SJCRH30 (cell line): ENCODE results near the gene CDH4. TPM values are rescaled to one million over a fixed set of nuclear protein-coding genes. Genes with fewer than 3 reads are reported as not detected.

Experiments
- DNase-seq, 2 experiments: peaks; one replicate each; pipeline ENCODE4 v3.0.0-alpha.2; 2015 to 2020
- H3K27ac ChIP-seq: fragments of 250-450 bp; sonication (Bioruptor Pico); 2 replicates; pipeline ENCODE4 v1.5.1; 2020; ENCODE audit warnings: mild to moderate bottlenecking, moderate library complexity
- H3K27me3 ChIP-seq: fragments of 250-450 bp; sonication (Bioruptor Pico); 2 replicates; pipeline ENCODE4 v1.5.1; 2020; ENCODE audit warnings: mild to moderate bottlenecking, moderate library complexity
- H3K36me3 ChIP-seq: fragments of 250-450 bp; sonication (Bioruptor Pico); 2 replicates; pipeline ENCODE4 v1.5.1; 2020; ENCODE audit warnings: mild to moderate bottlenecking, moderate library complexity
- H3K4me1 ChIP-seq: fragments of 250-450 bp; sonication (Bioruptor Pico); 2 replicates; pipeline ENCODE4 v1.5.1; 2020; ENCODE audit warnings: mild to moderate bottlenecking, moderate library complexity
- H3K4me3 ChIP-seq: fragments of 250-450 bp; sonication (Bioruptor Pico); 2 replicates; pipeline ENCODE4 v1.5.1; 2020; ENCODE audit warnings: mild to moderate bottlenecking, moderate library complexity
- H3K9me3 ChIP-seq: fragments of 250-450 bp; sonication (Bioruptor Pico); replicated peaks from 2 replicates; pipeline ENCODE4 v1.5.1; 2020; ENCODE audit warnings: mild to moderate bottlenecking, moderate library complexity
- total RNA-seq: library from RNA; depleted of rRNA; stranded (reverse); fragments of >200 nt; shearing (Covaris generic); gene quantifications from 2 replicates; pipeline ENCODE4 v1.2.3, GENCODE V29; 2014

Gene CDH4
- total RNA-seq, 1 experiment from 2014 or later, result 0.06 TPM

DNA sequence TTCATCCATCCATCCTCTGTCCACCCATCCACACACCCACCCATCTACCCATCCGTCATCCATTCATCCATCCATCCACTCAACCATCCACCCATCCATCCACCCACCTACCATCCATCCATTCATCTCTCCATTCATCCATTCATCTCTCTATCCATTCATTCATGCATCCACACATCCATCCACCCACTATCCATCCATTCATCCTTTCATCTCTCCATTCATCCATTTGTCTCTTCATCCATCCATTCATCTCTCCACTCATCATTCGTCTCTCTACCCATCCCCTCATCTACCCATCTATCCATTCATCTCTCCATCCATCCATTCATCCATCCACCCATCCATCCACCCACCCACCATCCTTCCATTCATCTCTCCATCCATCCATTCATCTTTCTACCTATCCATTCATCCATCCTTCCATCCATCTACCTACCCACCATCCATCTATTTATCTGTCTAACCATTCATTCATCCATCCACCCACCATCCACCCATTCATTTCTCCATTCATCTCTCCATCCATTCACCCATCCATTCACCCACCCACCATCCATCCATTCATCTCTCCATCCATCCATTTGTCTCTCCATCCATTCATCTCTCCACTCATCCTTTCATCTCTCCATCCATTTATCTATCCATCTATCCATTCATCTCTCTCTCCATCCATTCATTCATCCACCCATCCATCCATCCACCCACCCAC lies 538.2 kb downstream of the CDH4 start:
- no peaks in the 10 kb centered on the region for H3K36me3 ChIP-seq
- H3K4me1 ChIP-seq, result no peaks in the 10 kb centered on the region
- DNase-seq, result no peak
- H3K9me3 ChIP-seq, result no peaks in the 10 kb centered on the region
- no peak overlapping the region for H3K27ac ChIP-seq
- H3K4me3 ChIP-seq, result no peak overlapping the region
- peaks cover 16% of the 10 kb centered on the region; the same call in 1 of the 2 replicates for H3K27me3 ChIP-seq

DNA sequence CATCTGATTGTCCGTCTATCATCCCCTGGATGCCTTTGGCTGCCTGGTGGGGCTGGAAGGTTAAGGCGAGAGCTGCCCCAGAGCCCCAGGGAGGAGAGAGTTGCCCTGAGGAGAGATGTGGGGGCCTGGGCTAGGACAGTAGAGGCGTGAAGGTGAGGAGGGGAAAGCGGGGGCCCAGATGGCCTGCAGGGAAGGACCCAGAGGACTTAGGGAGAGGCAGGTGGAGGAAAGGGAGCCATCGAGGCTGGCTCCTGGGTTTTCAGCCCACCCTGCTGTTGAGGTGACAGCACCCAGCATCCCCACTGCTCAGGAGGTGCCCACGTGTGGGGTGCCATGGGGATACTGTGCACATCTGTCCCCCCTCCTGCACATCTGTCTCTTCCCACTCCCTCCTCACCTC lies 539.9 kb downstream of the CDH4 start:
- DNase-seq, result no peak
- Histone ChIP-seq H3K36me3 (no peaks in the 10 kb centered on the region), H3K4me1 (no peaks in the 10 kb centered on the region), H3K27ac (no peak overlapping the region), H3K4me3 (no peak overlapping the region), H3K9me3 (no peaks in the 10 kb centered on the region), H3K27me3 (peaks cover 14% of the 10 kb centered on the region; the same call in 1 of the 2 replicates)

DNA sequence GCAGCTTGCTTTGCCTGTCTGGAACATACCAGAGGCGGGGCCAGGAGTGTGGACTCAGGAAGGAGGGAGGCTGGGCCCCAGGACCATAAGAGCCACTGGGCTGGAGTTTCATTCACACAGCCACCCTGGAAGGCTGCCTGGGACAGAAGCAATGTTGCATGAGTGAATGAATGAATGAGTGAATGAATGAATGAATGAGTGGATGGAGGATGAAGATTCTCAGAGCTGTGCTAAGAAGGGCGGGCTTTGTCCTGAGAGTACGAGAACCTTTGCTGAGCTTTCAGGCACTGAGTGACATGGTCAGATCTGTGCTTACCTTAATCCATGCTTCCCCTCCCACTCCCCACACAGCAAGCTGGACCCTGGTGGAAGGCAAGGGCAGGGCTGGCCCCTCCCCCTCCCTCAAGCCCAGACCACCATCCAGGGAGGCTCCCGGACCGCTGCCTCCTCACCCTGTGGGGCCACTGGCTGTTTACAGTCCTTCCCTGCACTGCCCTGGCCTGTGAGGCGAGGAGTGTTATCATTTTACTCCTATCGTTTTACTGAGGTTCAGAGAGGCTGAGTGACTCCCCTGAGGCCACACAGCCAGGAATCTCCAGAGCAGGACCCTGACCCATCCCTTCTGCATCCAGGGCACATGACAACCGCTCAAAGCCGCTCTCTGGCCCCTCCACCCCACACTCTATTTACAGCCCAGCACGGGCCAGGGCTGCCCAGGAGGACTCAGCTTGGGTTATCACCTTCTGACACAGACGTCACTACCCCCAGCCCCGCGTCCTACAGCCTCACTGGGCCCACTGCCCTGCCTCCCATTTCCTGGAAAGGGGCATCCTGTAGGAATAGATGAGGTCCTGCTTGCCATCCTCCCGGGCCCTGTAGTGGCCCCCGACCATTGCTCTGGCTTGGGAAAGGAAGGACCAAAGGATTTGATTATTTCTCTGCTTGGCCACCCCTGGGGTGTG lies 543.9 kb downstream of the CDH4 start:
- no peaks in the 10 kb centered on the region for H3K4me1 ChIP-seq
- no peaks in the 10 kb centered on the region for H3K9me3 ChIP-seq
- H3K27ac ChIP-seq, result no peak overlapping the region
- DNase-seq, result no peak
- no peaks in the 10 kb centered on the region for H3K36me3 ChIP-seq
- peaks cover 39% of the 10 kb centered on the region for H3K27me3 ChIP-seq
- no peak overlapping the region for H3K4me3 ChIP-seq

DNA sequence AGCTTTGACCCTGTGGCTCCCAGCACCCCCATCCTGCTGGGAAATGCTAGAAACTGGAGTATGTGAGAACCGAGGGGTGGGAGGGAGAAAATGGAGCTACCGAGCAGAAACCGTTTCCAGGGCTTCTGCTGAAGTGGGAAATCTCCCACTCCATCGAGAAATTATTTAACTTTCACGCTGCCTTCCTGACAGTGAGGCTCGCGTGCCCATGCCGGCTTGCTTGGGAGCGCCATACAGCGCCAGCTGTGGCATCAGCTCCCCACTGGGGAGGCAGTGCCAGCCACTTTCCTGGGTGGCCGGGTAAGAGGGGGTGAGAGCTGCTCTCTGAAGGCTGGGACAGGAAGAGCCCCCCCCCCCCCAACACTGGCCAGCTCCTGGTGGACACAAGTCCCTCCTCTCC lies 544.7 kb downstream of the CDH4 start:
- Histone ChIP-seq H3K9me3 (no peaks in the 10 kb centered on the region), H3K4me1 (no peaks in the 10 kb centered on the region), H3K27me3 (peaks cover 47% of the 10 kb centered on the region), H3K27ac (no peak overlapping the region), H3K36me3 (no peaks in the 10 kb centered on the region), H3K4me3 (no peak overlapping the region)
- no peak for DNase-seq

DNA sequence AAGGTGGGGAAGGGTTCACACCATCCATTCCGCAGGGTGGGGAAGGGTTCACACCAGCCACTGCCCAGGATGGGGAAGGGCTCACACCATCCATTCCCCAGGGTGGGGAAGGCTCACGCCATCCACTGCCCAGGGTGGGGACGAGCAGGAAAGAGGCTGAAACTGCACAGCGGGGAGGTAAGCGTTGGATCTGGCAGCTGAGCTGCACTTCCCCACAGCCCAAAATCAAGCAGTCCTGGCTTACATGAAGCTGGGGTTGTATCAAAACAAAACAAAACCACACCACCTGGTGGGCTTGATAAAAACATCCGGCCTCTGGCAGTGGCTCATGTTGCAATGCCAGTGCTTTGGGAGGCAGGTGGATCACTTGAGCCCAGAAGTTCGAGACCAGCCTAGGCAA lies 545.1 kb downstream of the CDH4 start:
- H3K27me3 ChIP-seq, result peaks cover 52% of the 10 kb centered on the region
- no peaks in the 10 kb centered on the region for H3K9me3 ChIP-seq
- peak in 1 of 2 experiments; percentile 36 for DNase-seq
- no peak overlapping the region for H3K27ac ChIP-seq
- H3K36me3 ChIP-seq, result no peaks in the 10 kb centered on the region
- no peak overlapping the region for H3K4me3 ChIP-seq
- no peaks in the 10 kb centered on the region for H3K4me1 ChIP-seq

DNA sequence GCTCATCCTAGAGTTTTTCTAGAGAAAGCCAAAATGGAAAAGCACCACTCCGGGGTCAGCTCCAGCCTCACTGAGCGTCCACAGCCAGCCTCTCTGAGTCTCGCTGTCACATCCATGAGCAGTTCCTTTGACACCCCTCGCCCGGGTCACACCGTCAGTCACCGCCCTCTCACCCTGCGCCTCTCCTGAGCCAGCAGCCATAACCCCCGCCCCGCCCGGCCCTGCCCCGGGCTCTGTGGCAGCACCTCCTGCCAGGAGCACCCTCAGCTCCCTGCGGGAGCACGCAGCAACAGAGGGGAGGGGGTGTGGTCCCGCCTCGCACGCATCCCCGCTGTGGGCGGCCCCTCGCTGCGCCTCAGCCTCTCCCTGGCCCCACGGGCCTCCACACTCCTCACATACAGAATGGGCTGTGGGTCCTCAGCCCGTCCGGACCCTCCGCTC lies 545.9 kb downstream of the CDH4 start:
- Histone ChIP-seq H3K9me3 (no peaks in the 10 kb centered on the region), H3K27ac (no peak overlapping the region), H3K27me3 (peaks cover 57% of the 10 kb centered on the region), H3K4me3 (no peak overlapping the region), H3K4me1 (no peaks in the 10 kb centered on the region), H3K36me3 (no peaks in the 10 kb centered on the region)
- DNase-seq, result no peak

DNA sequence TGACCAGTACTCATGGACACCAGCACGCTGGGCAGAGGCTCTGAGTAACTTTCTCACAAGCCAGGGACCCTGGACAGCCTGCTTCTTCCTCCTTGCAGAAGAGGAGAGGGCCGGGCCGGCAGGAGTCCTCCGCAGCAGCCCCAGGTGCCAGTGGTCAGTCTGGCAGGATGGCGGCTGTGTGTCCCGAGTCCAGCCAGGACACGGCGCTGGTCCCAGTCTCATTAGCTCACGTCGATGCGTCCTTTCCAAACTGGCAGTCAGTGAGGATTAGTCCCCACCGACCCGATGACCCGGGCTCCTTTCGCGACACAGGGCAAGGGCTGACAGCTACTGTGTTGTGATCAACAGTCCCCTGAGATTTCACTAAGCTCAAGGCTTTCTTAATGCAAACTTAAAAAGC lies 546.6 kb downstream of the CDH4 start:
- H3K9me3 ChIP-seq, result no peaks in the 10 kb centered on the region
- no peak overlapping the region for H3K4me3 ChIP-seq
- H3K27me3 ChIP-seq, result peaks cover 60% of the 10 kb centered on the region
- H3K27ac ChIP-seq, result no peak overlapping the region
- H3K36me3 ChIP-seq, result no peaks in the 10 kb centered on the region
- no peak for DNase-seq
- H3K4me1 ChIP-seq, result no peaks in the 10 kb centered on the region

DNA sequence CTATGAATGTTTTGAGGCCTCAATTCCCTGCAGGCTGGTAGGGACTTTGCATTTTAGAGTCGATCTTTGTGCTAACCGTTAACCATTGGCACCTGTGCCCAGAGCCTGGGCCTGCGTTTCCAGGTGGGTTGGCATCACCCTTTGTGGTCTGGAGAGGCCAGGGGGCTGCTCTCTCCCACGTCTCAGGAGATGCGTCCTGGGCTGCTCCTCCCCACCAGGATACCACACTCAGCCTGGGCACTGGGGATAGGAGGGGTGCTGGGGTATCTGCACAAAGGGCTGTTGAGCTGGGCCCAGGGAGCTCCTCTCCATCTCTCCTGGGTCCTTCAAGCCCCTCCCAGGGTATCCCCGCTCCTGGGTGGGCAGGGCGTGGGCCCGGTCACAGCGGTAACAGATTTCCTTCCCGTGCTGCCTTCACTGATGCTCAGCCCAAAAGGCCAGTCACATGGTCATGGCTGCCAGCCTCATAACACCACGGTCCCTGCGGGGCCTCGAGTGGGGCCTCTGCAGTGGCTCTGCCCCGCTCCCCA lies 547.4 kb downstream of the CDH4 start:
- H3K4me1 ChIP-seq, result no peaks in the 10 kb centered on the region
- no peaks in the 10 kb centered on the region for H3K36me3 ChIP-seq
- no peak for DNase-seq
- H3K27ac ChIP-seq, result no peak overlapping the region
- peaks cover 69% of the 10 kb centered on the region for H3K27me3 ChIP-seq
- H3K9me3 ChIP-seq, result no peaks in the 10 kb centered on the region
- no peak overlapping the region for H3K4me3 ChIP-seq

DNA sequence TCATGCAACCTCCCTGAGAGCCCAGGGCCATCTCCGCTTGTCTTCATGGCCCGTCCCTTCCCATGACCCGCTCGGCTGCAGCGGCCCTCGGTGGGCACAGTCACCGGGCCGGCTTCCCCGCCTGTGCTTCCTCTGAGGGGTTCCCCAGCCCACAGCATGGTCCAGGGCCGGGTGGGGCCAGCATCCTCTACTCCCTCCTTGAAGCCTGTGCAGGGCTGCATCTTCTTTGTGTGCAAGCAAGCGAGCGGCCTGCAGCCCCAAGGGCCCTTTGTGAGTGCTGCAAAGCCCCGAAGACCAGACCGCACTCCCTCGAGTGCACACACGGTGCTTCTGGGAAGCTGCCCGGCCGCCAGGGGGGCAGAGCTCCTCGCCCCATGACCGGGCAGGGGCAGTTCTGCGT lies 547.9 kb downstream of the CDH4 start:
- Histone ChIP-seq H3K27ac (no peak overlapping the region), H3K9me3 (no peaks in the 10 kb centered on the region), H3K4me3 (no peak overlapping the region), H3K4me1 (no peaks in the 10 kb centered on the region), H3K27me3 (peaks cover 73% of the 10 kb centered on the region), H3K36me3 (no peaks in the 10 kb centered on the region)
- DNase-seq, result no peak

DNA sequence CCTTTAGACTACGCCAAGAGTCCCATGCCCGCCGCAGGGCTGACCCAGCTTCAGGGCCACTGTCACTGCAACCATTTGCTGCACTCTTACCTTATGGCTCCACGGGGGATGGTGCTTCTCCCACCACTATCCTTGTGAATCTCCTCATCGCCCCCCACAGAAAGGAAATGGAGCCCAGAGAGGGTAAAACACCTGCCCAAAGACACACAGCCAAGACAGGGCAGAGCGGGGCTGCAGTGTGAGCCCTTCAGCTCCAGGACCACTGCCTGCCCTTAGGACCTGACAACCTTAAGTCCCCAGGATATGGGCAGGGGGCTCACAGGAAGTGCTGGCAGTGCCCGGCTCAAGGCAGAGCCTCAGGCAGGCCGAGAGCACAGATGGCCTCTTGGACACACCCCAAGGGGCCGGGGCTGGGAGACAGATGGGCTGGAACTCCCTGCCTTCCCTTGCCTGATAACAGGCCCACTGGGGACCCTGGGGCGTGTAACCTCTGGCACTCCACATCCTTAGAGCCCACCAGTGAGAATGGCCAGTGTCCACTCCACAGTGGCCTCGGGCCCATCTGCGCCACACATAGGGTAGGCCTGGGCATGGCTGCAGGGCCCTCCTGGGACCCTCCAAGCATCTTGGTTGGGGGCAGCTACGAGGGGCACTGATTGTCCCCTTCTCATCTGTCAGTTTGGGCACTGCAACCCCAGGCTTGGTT lies 548.5 kb downstream of the CDH4 start:
- Histone ChIP-seq H3K4me1 (no peaks in the 10 kb centered on the region), H3K4me3 (no peak overlapping the region), H3K27me3 (peaks cover 79% of the 10 kb centered on the region), H3K27ac (no peak overlapping the region), H3K36me3 (no peaks in the 10 kb centered on the region), H3K9me3 (no peaks in the 10 kb centered on the region)
- no peak for DNase-seq

DNA sequence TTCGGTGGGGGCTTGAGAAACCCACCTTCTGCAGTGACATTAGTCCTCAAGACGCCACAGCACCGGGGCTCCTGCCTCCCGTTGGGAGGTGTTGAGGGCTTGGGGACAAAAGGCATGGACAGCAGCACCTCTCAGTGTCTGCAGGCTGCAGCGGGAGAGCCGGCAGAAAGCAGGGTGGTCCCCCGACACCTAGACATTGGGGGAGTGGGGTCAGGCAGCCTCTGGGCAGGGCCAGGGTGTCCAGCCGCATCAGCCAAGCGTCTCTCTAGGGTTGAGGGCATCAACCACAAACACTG lies 549.0 kb downstream of the CDH4 start:
- no peak overlapping the region for H3K27ac ChIP-seq
- H3K27me3 ChIP-seq, result peaks cover 84% of the 10 kb centered on the region

DNA sequence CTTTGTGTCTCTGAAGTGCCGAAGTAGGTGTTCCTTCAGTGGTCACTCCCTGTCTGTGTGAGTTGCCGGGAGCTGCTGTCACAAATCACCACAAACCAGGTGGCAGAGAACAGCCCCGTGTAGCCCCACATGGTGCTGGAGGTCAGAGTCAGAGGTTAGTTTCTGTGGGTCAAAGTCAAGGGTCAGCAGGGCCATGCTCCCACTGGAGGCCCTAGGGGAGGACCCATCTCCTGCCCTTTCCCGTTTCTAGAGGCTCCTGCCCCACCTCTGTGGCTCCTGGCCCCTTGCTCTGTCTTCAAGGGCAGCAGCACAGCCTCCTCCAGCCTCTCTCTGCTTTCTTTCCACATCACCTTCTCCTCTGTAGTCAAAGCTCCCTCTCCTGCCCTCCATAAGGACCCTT lies 549.4 kb downstream of the CDH4 start:
- no peaks in the 10 kb centered on the region for H3K4me1 ChIP-seq
- no peak overlapping the region for H3K4me3 ChIP-seq
- no peaks in the 10 kb centered on the region for H3K36me3 ChIP-seq
- peaks cover 88% of the 10 kb centered on the region for H3K27me3 ChIP-seq
- no peak overlapping the region for H3K27ac ChIP-seq
- no peaks in the 10 kb centered on the region for H3K9me3 ChIP-seq
- no peak for DNase-seq

More for the DNA sequence above, 549.0 kb downstream of the CDH4 start:
- Histone ChIP-seq H3K9me3 (no peaks in the 10 kb centered on the region), H3K4me1 (no peaks in the 10 kb centered on the region), H3K4me3 (no peak overlapping the region), H3K36me3 (no peaks in the 10 kb centered on the region)
- DNase-seq, result no peak

DNA sequence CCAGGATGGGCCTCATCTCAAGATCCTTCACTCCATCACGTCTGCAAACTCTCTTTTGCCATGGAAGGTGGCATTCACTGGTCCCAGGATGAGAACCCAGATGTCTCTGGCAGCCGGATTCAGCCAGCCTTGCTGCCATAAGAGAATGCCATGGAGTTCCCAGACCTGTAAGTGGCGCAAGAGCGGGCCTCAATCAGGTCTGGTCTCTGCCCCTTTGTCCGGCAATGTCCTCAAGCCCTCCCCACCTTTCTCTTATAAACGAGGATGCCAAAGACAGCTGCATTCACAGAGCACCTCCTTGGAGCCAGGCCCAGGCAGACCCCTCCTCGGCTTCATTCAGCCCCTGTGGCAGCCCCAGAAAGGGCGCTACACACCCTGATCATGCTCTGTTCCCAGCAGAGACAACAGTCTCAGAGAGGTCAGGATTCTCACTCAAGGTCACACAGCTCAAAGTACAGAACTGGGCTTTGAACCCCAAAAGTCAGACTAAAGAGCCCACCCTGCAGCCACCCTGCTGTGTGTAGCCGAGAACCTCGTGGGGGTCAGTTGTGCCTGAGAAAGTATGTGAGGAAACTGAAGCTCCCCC lies 549.9 kb downstream of the CDH4 start:
- no peak for DNase-seq
- Histone ChIP-seq H3K4me3 (no peak overlapping the region), H3K4me1 (no peaks in the 10 kb centered on the region), H3K27me3 (peaks cover 93% of the 10 kb centered on the region), H3K36me3 (no peaks in the 10 kb centered on the region), H3K9me3 (no peaks in the 10 kb centered on the region), H3K27ac (no peak overlapping the region)

DNA sequence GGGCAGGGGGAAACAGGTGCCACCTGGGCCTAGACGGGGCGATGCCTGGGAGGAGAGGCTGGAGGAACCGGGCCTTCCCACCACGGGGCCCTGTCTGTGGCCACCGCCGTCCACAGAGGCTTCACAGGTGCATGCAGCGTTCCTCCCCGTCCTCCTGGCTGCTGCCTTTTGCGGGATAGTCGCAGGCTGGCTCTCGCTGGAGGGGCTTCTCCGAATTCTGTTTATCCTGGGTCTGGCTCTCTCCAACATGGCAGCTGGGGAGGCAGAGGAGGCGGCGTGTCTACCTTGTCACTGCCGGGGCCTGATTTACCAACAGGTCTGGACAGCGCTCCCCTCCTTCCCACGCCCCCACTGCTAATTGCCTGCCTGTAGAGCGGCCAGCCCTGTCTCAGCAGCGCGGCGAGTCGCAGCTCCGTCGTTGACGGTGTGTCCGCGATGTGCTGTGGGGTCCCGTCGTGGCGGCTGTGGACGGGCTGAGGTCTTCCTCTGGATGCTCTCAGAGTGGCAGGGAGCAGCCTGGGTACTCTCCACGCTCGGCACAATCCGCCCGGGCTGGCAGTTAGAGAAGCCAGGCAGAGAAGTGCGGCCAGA lies 550.8 kb downstream of the CDH4 start:
- H3K4me3 ChIP-seq, result no peak overlapping the region
- H3K9me3 ChIP-seq, result no peaks in the 10 kb centered on the region
- DNase-seq, result no peak
- H3K36me3 ChIP-seq, result no peaks in the 10 kb centered on the region
- peaks cover 93% of the 10 kb centered on the region for H3K27me3 ChIP-seq
- no peaks in the 10 kb centered on the region for H3K4me1 ChIP-seq
- H3K27ac ChIP-seq, result no peak overlapping the region
